Measurements from ENCODE around the gene EFCAB11.
"Not testable (repeated sequence)": the region's sequence is repeated elsewhere in the genome, so short reads cannot be mapped to it uniquely, and the experiment has no call there.

The EFCAB11 gene

DNA sequence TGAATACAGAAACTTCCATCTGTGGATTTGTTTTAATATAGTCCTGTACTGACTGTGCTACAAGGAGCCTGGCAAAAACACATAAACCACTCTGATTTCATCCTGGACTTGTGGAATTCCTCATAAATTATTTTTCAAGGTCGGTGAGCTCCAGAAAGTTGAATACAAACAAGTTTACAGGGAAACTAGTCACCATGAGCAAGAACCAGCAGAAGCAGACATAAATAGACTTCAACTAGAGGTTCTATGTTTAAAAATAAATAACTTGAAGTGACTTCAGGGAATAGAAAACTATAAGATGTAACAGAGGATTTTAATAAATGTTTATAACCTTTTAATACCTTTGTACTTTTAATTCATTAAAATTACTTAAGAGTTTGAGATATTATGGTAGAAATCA lies 63.5 kb downstream of the EFCAB11 start:
- no peak for TF ChIP-seq POLR2A (IDR thresholded peaks at IDR 0.05; ENCODE audit: low read depth, low read length)
- DNase-seq (ENCODE audit: insufficient read length, low spot score) (no peak), FAIRE-seq (no peak)

DNA sequence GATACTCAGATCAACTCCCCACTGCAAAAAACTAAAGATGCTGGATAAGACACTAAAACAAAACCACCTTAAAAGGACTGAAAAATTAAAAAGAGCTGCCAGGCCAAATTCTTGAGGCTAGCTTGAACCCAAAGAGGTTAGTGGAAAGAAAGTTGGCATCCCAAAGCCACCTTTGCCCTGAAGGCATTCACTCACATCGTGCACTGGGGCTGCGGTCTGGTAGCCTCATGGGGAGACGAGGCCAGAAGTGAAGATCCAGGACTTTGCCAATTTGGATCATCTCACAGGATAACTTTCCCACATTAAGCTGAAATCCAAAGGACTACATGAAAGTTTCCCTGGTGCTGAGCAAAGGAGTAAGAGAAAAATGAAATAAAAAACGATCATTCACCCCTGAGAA lies 63.9 kb downstream of the EFCAB11 start:
- DNase-seq (ENCODE audit: insufficient read length, low spot score) (no peak), FAIRE-seq (no peak)
- no peak for TF ChIP-seq POLR2A (IDR thresholded peaks at IDR 0.05; ENCODE audit: low read depth, low read length)

DNA sequence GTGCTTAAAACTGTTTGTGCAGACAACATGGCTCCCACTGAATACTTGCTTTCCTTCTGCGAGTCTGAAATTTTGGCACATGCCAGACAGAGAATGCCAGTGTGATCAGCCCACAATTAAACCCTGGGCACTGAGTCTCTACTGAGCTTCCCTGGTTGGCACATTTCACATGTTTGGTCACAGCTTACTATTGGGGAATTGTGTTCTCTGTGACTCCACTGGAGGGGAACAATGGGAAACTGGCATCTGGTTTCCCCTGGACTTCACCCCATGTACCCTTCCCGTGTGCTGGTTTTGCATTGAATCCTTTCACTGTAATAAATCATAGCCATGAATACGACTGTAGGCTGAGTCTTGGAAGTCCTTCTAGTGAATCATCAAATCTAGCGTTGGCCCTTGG lies 64.9 kb downstream of the EFCAB11 start:
- no peak for TF ChIP-seq POLR2A (IDR thresholded peaks at IDR 0.05; ENCODE audit: low read depth, low read length)
- DNase-seq (ENCODE audit: insufficient read length, low spot score) (no peak), FAIRE-seq (no peak)

DNA sequence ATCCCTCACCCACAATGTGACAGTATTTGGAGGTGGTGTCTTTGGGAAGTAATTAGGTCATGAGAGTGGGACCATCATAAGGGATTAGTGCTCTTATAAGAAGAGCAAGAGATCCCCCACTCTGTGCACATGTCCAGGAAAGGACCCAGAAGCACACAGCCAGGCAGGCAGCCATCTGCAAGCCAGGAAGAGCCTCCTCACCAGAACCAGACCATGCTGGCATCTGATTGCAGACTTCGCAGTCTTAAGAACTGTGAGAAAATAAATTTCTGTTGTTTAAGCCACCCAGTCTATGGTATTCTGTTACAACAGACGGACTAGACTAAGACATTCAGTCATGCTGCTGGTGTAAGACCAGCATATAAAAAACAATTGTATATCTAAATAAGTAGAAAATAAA lies 69.8 kb downstream of the EFCAB11 start:
- DNase-seq (ENCODE audit: insufficient read length, low spot score) (no peak), FAIRE-seq (no peak)
- no peak for TF ChIP-seq POLR2A (IDR thresholded peaks at IDR 0.05; ENCODE audit: low read depth, low read length)

DNA sequence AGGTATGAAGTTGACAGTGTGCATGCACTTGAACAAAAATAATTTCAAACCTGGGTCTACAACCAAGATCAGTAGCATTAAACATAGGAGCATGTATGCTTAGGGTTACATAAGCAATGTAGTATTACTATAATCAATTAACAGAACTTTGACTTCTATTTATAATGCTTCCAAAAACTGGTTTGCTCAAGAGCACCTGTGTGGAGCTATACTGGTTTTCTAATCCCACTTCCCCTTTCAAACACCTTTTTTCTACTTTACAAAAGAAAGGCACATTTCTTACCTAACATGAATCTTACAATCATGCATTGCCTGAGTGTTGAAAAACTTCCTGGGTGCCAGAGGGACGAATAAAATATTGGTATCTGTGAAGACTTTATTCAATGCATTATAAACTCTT lies 72.7 kb downstream of the EFCAB11 start:
- FAIRE-seq, result no peak

DNA sequence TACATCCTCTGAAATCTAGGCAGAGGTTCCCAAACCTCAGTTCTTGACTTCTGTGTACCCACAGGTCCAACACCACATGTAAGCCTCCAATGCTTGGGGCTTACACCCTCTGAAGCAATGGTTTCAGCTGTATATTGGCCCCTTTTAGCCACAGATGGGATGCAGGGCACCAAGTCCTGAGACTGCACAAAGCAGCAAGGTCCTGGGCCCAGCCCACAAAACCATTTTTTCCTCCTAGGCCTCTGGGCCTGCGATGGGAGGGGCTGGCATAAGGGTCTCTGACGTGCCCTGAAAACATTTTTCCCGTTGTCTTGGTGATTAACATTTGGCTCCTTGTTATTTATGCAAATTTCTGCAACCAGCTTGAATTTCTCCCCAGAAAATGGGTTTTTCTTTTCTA lies 80.4 kb downstream of the EFCAB11 start:
- not testable (repeated sequence) for FAIRE-seq; DNase-seq (ENCODE audit: insufficient read length, low spot score)

More for the DNA sequence above, 72.7 kb downstream of the EFCAB11 start:
- TF ChIP-seq POLR2A (IDR thresholded peaks at IDR 0.05; ENCODE audit: low read depth, low read length), result no peak
- no peak for DNase-seq (ENCODE audit: insufficient read length, low spot score)

DNA sequence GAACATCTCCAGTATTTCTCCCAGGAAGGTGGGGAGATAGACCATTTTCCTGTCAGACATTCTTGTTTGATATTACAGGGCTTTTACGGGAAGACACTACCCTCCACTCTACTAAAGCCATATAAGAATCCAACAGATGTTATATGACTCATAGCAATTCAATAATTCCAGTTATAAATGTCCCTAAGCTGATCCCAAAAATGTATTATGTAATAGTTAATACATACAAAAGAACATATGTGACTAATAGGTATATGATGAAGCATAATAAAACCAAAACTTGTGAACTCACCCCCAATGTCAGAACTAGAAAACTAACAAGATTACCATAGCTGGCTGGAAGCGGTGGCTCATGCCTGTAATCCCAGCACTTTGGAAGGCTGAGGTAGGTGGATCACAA lies 84.2 kb downstream of the EFCAB11 start:
- DNase-seq (ENCODE audit: insufficient read length, low spot score), result no peak
- no peak for TF ChIP-seq POLR2A (IDR thresholded peaks at IDR 0.05; ENCODE audit: low read depth, low read length)
- no peak for FAIRE-seq

DNA sequence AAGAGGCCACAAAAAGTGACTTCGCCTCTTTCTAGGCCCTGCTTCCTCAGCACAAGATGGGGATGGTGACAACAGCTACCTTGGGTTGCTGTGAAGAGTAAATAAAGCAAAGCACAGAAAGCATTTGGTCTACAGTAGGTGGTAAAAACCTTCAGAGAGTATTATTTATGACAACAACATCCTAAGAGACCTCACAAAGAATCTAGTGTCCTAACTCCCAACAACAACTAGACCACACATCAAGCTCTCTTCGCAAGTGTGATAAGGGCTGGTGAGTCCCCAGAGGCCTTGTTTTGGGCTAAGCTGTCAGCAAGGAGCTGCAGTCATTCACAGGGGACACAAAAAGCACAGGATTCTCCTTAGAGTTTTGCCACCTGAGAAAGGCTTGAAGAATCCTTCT lies 84.9 kb downstream of the EFCAB11 start:
- DNase-seq (ENCODE audit: insufficient read length, low spot score) (no peak), FAIRE-seq (no peak)
- no peak for TF ChIP-seq POLR2A (IDR thresholded peaks at IDR 0.05; ENCODE audit: low read depth, low read length)

DNA sequence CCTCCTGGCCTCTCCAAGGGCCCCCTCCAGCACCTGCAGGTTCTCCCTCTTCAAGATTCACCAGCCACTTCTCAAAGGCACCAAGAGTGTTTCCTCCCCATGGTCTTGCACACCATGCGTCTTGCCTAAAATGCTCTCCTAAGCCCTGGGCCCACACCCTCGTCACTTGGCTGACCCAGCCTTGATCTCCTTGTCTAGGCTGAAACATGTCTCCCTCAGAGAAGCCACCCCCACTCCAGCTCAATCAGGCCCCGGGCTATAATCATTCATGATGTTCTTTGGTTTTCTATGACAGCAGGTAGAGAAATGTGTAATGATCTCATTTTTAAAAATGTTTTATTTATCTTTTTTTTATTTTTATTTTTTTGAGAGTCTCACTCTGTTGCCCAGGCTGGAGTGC lies 88.1 kb downstream of the EFCAB11 start:
- no peak for TF ChIP-seq POLR2A (IDR thresholded peaks at IDR 0.05; ENCODE audit: low read depth, low read length)
- FAIRE-seq (no peak), DNase-seq (ENCODE audit: insufficient read length, low spot score) (no peak)

DNA sequence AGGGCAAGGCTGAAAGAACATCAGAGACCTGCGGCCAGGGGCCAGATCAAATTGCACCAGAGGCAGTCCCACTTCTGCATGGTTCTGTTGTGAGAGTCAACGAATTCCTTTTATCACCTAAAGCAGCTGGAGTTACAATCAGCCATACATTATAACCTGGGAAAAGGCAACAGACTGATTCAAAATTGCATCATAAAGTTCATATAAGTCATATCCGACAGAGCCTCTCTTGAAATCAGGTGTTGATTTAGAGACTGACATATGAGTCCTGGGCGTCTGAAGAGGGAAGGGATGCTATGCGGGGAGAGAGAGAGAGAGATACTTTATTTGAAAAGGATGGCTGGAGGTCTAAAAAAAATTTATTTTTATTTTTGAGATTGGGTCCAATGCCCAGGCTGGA lies 89.4 kb downstream of the EFCAB11 start:
- DNase-seq (ENCODE audit: insufficient read length, low spot score) (no peak), FAIRE-seq (no peak)
- TF ChIP-seq POLR2A (IDR thresholded peaks at IDR 0.05; ENCODE audit: low read depth, low read length), result no peak

DNA sequence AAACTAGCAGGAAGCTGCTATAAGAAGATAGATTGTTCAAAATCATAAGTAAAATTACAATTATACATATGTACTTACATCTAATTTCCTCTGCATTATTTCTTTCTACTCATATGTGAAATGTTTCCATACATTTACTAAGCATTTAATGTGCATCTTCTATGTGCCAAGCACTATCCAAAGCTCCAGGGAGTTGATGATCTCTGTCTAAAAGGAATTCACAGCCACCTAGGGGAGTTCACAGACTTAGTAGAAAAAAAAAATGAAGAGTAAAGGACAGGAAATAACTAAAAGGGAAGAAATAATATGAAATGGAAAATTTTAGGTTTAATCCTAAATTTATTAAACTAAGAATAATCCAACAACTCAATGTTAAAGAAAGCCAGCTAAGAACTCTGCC lies 91.7 kb downstream of the EFCAB11 start:
- no peak for FAIRE-seq
- TF ChIP-seq POLR2A (IDR thresholded peaks at IDR 0.05; ENCODE audit: low read depth, low read length), result no peak
- DNase-seq (ENCODE audit: insufficient read length, low spot score), result no peak

DNA sequence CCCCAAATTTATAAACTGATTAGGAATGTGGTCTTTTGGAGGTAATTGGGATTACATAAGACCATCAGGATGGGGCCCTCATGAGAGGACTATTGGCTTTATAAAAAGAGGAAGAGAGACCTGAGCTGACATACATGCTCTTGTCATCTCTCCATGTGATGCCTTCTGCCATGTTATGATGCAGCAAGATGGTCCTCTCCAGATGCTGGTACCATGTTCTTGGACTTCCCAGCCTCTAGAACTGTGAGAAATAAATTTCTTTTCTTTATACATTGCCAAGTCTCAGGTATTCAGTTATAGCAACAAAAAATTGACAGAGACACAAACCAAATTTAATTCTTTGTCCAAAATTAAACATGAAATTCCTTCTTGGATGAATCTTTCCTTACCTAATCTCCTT lies 92.9 kb downstream of the EFCAB11 start:
- FAIRE-seq, result no peak
- no peak for DNase-seq (ENCODE audit: insufficient read length, low spot score)
- no peak for TF ChIP-seq POLR2A (IDR thresholded peaks at IDR 0.05; ENCODE audit: low read depth, low read length)

DNA sequence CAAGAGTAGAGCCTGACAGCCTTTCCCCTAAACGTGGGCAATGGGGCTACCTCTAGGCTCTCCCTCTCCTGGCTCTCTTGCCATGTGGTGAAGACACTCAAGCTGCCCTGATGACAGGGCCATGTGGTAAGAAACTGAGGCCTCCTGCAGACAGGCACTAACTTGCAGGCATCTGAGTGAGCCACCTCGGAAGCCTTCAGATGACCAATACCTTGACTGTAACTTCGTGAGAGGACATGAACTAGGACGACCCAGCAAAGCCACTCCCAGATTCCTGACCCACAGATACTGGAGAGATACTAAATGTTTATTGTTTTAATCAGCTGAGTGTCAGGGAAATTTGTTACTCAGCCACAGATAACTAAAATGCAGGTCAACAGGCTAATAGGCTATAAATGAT lies 96.4 kb downstream of the EFCAB11 start:
- TF ChIP-seq POLR2A (IDR thresholded peaks at IDR 0.05; ENCODE audit: low read depth, low read length), result no peak
- DNase-seq (ENCODE audit: insufficient read length, low spot score) (no peak), FAIRE-seq (no peak)

DNA sequence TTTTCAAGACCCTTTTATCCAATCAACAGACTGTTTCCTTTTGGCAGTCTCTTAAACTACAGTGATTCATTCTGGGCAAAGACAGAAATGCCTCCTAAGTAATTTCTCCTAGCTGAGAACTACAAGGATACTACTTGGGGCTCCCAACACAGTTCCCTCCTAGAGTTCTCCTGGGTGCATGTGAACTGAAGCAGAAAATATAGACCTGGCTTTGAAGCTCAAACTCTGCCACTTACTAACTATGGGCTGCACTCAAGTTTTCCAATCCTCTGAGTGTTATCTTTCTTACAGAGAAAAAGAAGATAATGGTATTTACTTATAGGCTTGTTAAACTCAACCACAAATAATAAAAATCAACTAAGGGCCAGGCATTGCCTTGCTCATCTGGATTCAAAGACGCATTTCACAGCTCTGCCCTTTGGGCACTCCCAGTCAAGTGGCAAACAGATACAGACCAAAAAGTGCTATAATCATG lies 97.6 kb downstream of the EFCAB11 start:
- TF ChIP-seq POLR2A (IDR thresholded peaks at IDR 0.05; ENCODE audit: low read depth, low read length), result no peak
- DNase-seq (ENCODE audit: insufficient read length, low spot score), result no peak
- FAIRE-seq, result no peak

DNA sequence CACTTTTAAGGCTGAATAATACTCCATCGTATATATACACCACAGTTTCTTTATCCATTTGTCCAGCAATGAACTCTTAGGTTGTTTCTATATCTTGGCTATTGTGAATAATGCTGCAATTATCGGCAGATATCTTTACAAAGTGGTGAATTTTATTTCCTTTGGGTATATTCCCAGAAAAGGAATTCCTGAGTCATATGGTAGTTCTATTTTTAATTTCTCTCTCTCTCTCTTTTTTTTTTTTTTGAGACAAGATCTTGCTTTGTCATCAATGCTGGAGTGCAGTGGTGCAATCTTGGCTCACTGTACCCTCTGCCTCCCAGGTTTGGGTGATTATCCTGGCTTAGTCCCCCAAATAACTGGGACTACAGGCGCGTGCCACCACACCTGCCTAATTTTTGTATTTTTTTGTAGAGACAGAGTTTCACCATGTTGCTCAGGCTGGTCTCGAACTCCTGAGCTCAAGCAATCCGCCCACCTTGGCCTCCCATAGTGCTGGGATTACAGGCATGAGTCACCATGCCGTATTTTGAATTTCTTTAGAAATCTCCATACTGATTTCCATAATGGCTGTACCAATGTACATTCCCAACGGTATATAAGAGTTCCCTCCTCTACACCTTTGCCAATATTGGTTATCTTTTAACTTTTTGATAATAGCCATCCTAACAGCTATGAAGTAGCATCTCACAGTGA lies 98.4 kb downstream of the EFCAB11 start:
- TF ChIP-seq POLR2A (IDR thresholded peaks at IDR 0.05; ENCODE audit: low read depth, low read length), result no peak
- no peak for FAIRE-seq

More for the DNA sequence above, 98.4 kb downstream of the EFCAB11 start:
- DNase-seq (ENCODE audit: insufficient read length, low spot score), result no peak
